ENCODE results near the gene WDR77. TPM values are rescaled to one million over a fixed set of nuclear protein-coding genes. Genes with fewer than 3 reads are reported as not detected.

Gene WDR77
- total and polyA plus RNA-seq, 9 of the 15 experiments (the other 6 are each of a cell fraction or from before 2014, with no cell fraction given): 20.6 to 160 (median 75.3) TPM

GRCh38 chr1:111471012-111471411, 22.0 kb upstream of the WDR77 start (continued):
- no peak for TF ChIP-seq ZNF318 (IDR thresholded peaks at IDR 0.05; ENCODE audit: borderline replicate concordance in 1 of 2, low read depth in 1 of 2)
- TF ChIP-seq TRIM25 (IDR thresholded peaks at IDR 0.05; ENCODE audit: borderline replicate concordance): no peak
- no peak for TF ChIP-seq MCM5 (IDR thresholded peaks at IDR 0.05; ENCODE audit: low read depth)
